Measurements from ENCODE around the gene TNNT2.
A peak's percentile ranks its signal among the peaks of the same experiment; 100 is the strongest.

The TNNT2 gene

GRCh38 chr1:201404055-201404454 is 26.6 kb upstream of the TNNT2 start:
- no peak for DNase-seq (ENCODE audit: insufficient read length, low spot score)
- no peak for FAIRE-seq

GRCh38 chr1:201403359-201403758 is 25.9 kb upstream of the TNNT2 start:
- DNase-seq (ENCODE audit: insufficient read length, low spot score) (no peak), FAIRE-seq (no peak)

- no peak for DNase-seq (ENCODE audit: insufficient read length, low spot score)
These were observed 24.2 kb upstream of the TNNT2 start for GRCh38 chr1:201401700-201402099.

GRCh38 chr1:201400852-201401230 is 23.4 kb upstream of the TNNT2 start:
- DNase-seq (ENCODE audit: insufficient read length, low spot score) (no peak), FAIRE-seq (no peak)

More at GRCh38 chr1:201401700-201402099, 24.2 kb upstream of the TNNT2 start:
- FAIRE-seq = no peak

GRCh38 chr1:201400212-201400851 is 22.9 kb upstream of the TNNT2 start:
- no peak for FAIRE-seq
- no peak for DNase-seq (ENCODE audit: insufficient read length, low spot score)

- DNase-seq (ENCODE audit: insufficient read length, low spot score) (no peak), FAIRE-seq (no peak)
These were observed 22.1 kb upstream of the TNNT2 start for GRCh38 chr1:201399352-201400126.

GRCh38 chr1:201399018-201399351 is 21.5 kb upstream of the TNNT2 start, which contains the start of gene LAD1:
LAD1 (minus strand) TSS chr1:201399324; CDS start chr1:201399306, 18 bp downstream.
- FAIRE-seq (no peak), DNase-seq (ENCODE audit: insufficient read length, low spot score) (no peak)

GRCh38 chr1:201397675-201398074 is 20.2 kb upstream of the TNNT2 start:
- FAIRE-seq = no peak

GRCh38 chr1:201396861-201397464 is 19.5 kb upstream of the TNNT2 start:
- DNase-seq (ENCODE audit: insufficient read length, low spot score) (no peak), FAIRE-seq (no peak)

More at GRCh38 chr1:201397675-201398074, 20.2 kb upstream of the TNNT2 start:
- DNase-seq (ENCODE audit: insufficient read length, low spot score) = no peak

- no peak for DNase-seq (ENCODE audit: insufficient read length, low spot score)
- no peak for FAIRE-seq
These were observed 18.5 kb upstream of the TNNT2 start for GRCh38 chr1:201395936-201396335.

- FAIRE-seq (no peak), DNase-seq (ENCODE audit: insufficient read length, low spot score) (no peak)
These were observed 17.1 kb upstream of the TNNT2 start for GRCh38 chr1:201394591-201394990.

GRCh38 chr1:201393076-201393475 is 15.6 kb upstream of the TNNT2 start:
- FAIRE-seq (no peak), DNase-seq (ENCODE audit: insufficient read length, low spot score) (no peak)

GRCh38 chr1:201391651-201392511 is 14.4 kb upstream of the TNNT2 start:
- no peak for FAIRE-seq

GRCh38 chr1:201391225-201391624 is 13.7 kb upstream of the TNNT2 start:
- DNase-seq (ENCODE audit: insufficient read length, low spot score) = no peak
- no peak for FAIRE-seq

More at GRCh38 chr1:201391651-201392511, 14.4 kb upstream of the TNNT2 start:
- no peak for DNase-seq (ENCODE audit: insufficient read length, low spot score)

GRCh38 chr1:201389051-201389450 is 11.6 kb upstream of the TNNT2 start:
- FAIRE-seq = no peak
- DNase-seq (ENCODE audit: insufficient read length, low spot score) = no peak

GRCh38 chr1:201386208-201386607 is 8.7 kb upstream of the TNNT2 start:
- no peak for DNase-seq (ENCODE audit: insufficient read length, low spot score)
- FAIRE-seq = no peak

GRCh38 chr1:201385299-201385891 is 7.9 kb upstream of the TNNT2 start:
- FAIRE-seq = peak; percentile 90
- peak; percentile 76 for DNase-seq (ENCODE audit: insufficient read length, low spot score)

- DNase-seq (ENCODE audit: insufficient read length, low spot score) = no peak
- no peak for FAIRE-seq
These were observed 6.9 kb upstream of the TNNT2 start for GRCh38 chr1:201384406-201384782.

- FAIRE-seq = no peak
- DNase-seq (ENCODE audit: insufficient read length, low spot score) = no peak
These were observed 6.3 kb upstream of the TNNT2 start for GRCh38 chr1:201383647-201384405.

- no peak for DNase-seq (ENCODE audit: insufficient read length, low spot score)
These were observed 3.6 kb upstream of the TNNT2 start for GRCh38 chr1:201381130-201381529.

More at GRCh38 chr1:201381130-201381529, 3.6 kb upstream of the TNNT2 start:
- no peak for FAIRE-seq
